HG03469 (cell line): ENCODE data around the gene EME1.
A peak's percentile ranks its signal among the peaks of the same experiment; 100 is the strongest.
"Not testable (repeated sequence)": the region's sequence is repeated elsewhere in the genome, so short reads cannot be mapped to it uniquely, and the experiment has no call there.

ENCODE experiments used
- ATAC-seq: cut with Tn5 transposase; IDR thresholded peaks from one replicate; pipeline ENCODE4 v1.9.1; 2021; ENCODE audit warnings: mild to moderate bottlenecking, moderate library complexity, moderate number of reproducible peaks; ENCODE audit not compliant: unreplicated experiment

EME1 gene

DNA sequence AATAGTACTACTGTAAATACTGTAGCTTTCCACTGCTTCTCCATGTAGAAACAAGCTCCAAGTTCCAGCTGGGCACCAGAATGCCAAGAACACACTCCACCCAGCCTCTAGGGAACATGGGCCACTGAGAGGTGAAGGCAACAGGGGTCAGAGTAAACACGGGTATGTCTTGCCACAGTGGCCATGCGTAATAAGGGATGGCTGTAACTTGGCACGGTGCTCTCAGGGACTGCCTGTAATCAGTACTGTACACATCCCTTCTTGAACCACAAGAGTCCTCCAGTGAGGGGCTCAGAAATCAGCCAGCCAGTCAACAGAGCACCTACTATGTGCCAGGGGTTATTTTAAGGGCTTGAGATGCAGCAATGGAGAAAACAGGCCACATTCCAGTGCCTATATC, 13.5 kb downstream of the EME1 start:
- ATAC-seq, result no peak

DNA sequence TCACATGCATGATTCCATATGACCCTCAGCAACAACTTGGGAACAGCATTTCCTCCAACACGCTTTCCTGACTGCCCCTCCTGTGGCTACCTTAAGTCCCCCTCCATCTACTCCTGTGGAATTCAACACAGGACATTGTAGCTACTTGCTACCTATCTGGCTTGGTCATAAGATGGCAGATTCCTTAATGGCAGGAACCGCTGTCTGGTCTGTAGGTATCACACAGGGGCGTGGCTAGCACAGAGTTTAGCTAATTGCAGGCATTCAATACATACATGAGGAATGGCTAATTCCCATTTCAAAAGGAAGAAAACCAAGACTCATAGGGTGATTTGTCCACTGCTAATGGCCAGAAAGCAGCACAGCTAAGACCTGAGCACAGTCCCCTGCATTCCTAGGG, 15.7 kb downstream of the EME1 start:
- no peak for ATAC-seq

DNA sequence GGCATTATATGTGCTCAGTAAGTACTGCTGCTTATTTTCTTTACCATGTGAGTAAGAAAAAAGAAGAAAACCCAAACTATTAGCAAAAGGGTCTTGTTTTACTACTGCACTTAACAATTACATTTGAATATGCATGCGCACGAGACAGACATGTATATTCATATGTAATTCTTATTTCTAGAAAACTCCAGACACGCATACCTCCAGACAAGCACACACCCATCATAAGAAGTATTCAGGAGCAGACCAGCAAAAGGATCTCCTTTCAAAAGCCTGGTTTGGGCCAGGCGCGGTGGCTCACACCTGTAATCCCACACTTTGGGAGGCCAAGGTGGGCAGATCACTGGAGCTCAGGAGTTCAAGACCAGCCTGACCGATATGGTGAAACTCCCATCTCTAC, 16.5 kb downstream of the EME1 start:
- no peak for ATAC-seq

- no peak for ATAC-seq
Observed at GRCh38 chr17:50392621-50393020, 19.6 kb downstream of the EME1 start.

DNA sequence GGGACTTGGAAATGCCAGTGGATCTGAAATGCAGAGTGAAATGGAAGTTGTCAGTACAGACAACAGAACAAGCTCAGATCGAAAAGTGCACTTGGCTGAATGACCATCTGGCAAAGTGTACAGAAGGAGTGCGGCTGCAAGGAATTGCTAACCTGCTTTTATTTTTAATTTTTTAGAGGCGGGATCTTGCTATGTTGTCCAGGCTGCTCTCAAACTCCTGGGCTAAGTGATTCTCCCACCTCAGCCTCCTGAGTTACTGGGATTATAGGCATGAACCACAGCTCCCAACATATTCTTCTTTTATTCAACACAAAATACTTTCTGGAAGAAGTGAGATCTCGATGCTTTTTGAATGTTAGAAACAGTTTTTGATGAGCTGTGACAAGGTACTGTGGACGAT, 20.7 kb downstream of the EME1 start:
- no peak for ATAC-seq

GRCh38 chr17:50394711-50395110, 21.7 kb downstream of the EME1 start:
- ATAC-seq, result no peak

GRCh38 chr17:50396261-50397110, 23.5 kb downstream of the EME1 start:
- ATAC-seq, result no peak

- peak; percentile 89 for ATAC-seq
Observed at GRCh38 chr17:50397111-50397918, 24.3 kb downstream of the EME1 start, which contains the start of gene LRRC59. LRRC59 (minus strand) TSS chr17:50397523; CDS start chr17:50397317, 206 bp downstream.

DNA sequence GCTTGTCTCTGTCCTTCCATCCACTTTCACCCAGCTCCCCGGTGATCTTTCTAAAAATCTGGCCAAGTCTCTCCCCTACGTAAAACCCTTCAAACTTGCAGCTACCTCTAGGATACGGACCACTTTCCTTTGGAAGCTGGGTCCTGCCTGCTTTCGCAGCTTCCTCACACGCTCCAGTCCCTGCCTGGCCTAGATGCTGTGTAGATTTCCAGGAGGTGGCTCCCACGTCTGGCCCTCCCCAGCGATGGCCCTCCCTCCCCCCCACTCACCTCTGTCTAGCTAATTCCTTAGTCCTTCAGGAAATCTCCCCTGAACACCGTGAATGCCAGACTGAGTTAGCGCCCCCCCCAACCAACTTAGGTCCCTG, 24.9 kb downstream of the EME1 start:
- no peak for ATAC-seq

GRCh38 chr17:50398672-50399071, 25.6 kb downstream of the EME1 start:
- ATAC-seq, result not testable (repeated sequence)

DNA sequence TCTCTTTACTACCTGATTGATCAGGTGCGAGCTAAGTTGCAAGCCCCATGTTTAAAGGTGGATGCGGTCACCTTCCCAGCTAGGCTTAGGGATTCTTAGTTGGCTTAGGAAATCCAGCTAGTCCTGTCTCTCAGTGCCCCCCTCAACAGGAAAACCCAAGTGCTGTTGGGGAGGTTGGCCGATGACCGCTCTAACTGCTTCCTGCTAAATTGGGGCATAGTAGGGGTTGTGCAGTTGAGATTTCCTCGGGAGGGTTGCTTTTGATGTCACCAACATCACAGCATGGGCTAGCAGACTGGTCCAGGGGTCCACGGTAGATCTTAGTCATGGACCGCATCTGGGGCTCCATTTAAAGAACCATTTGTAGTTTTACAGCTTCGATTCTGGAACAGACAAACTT, 26.6 kb downstream of the EME1 start:
- not testable (repeated sequence) for ATAC-seq

DNA sequence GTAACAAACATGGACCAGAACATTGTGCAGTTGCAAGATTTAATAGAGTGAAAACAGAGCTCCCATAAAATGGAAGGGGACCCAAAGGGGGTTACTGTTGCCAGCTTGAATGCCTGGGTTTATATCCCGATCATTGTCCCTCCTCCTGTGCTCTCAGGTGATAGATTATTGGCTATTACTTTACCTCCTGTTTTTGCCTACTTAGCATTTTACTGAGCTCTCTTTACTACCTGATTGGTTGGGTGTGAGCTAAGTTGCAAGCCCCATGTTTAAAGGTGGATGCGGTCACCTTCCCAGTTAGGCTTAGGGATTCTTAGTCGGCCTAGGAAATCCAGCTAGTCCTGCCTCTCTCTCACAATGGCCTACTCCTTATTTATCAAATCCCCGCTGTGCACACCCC, 32.3 kb downstream of the EME1 start:
- ATAC-seq, result not testable (repeated sequence)

DNA sequence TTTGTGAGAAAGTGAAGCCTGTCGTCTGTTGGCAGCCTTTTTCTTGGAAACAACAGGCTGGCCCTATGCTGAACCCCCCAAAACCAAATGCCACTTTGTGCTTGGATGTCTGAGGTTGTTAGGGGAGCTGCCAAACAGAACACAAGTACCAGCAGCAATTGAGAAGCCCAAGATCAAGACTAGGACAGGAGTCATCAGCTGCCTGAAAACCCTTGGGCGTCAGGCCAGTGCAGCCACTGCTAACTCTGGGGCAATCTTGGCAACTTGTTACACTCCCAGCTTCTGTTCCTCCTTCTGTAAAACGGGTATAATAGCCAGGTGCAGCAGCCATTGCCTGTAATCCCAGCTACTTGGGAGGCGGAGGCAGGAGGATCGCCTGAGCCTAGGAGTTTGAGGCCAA, 33.5 kb downstream of the EME1 start:
- ATAC-seq, result no peak

GRCh38 chr17:50407921-50408320, 34.9 kb downstream of the EME1 start:
- no peak for ATAC-seq

GRCh38 chr17:50412188-50412732, 39.2 kb downstream of the EME1 start:
- no peak for ATAC-seq

GRCh38 chr17:50414808-50415207, 41.8 kb downstream of the EME1 start:
- no peak for ATAC-seq

GRCh38 chr17:50419577-50419976, 46.5 kb downstream of the EME1 start:
- ATAC-seq, result not testable (repeated sequence)

DNA sequence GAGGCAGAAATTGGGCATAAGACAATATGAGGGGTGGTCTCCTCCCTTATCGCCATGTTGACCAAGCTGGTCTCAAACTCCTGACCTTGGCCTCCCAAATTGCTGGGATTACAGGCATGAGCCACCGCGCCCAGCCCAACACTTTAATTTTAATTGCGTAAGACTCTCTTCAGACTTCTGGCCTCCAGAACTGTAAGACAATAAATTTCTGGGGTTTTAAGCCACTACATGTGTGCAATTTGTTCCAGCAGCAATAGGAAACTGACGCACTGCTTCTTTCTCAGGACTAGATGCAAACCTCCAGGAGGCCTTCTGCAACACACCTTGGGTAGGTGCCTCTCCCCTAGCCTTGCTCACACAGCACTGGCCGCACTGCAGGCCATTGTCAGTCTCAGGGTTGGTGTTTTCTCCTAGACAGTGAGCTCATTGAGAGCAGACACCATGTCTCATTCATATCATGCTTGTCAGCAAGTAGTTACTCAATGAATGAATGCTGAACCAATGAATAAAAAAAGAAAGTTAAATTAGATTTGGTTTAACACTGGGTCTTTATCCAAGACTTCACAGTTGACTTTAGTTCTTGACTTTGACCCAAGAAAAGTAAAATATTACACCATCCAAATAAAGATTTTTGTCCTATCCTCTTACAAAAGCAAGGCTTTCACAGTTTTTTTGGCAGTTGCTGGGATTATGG, 47.5 kb downstream of the EME1 start:
- no peak for ATAC-seq

GRCh38 chr17:50421308-50422051, 48.5 kb downstream of the EME1 start:
- no peak for ATAC-seq

DNA sequence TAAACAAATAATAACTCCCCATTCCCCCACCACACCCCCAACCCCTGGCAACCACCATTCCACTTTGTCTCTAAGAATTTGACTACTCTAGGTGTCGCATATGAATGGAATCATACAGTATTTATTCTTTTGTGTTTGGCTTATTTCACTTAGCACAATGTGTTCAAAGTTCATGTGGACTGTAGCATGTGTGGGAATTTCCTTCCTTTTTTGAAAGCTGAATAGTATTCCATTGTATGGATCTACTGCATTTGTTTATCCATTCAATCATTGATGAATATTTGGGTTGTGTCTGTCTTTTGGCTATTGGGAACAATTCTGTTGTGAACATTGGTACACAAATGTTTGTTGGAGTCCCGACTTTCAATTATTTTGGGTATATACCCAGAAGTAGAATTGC, 49.7 kb downstream of the EME1 start:
- no peak for ATAC-seq
